GM19025 (cell line): ENCODE measurements around the gene ZNF282.
"Not testable (repeated sequence)": the region's sequence is repeated elsewhere in the genome, so short reads cannot be mapped to it uniquely, and the experiment has no call there.

Experiments
- ATAC-seq: cut with Tn5 transposase; IDR thresholded peaks from one replicate; pipeline ENCODE4 v1.9.1; 2021; ENCODE audit warnings: mild to moderate bottlenecking, low read depth, moderate library complexity; ENCODE audit not compliant: unreplicated experiment

Gene ZNF282

GRCh38 chr7:149223176-149223575 lies 27.8 kb downstream of the ZNF282 start:
- ATAC-seq, result no peak

GRCh38 chr7:149223761-149224160 lies 28.4 kb downstream of the ZNF282 start:
- ATAC-seq, result no peak

GRCh38 chr7:149224352-149224751 lies 29.0 kb downstream of the ZNF282 start:
- no peak for ATAC-seq

GRCh38 chr7:149225106-149225505 lies 29.8 kb downstream of the ZNF282 start:
- ATAC-seq, result no peak

- ATAC-seq, result no peak
Measured at GRCh38 chr7:149225656-149226055, 30.3 kb downstream of the ZNF282 start.

GRCh38 chr7:149226366-149226765 lies 31.0 kb downstream of the ZNF282 start:
- ATAC-seq, result not testable (repeated sequence)

- ATAC-seq, result no peak
Measured at GRCh38 chr7:149226840-149227494, 31.6 kb downstream of the ZNF282 start.

GRCh38 chr7:149228831-149229471 lies 33.6 kb downstream of the ZNF282 start:
- no peak for ATAC-seq

GRCh38 chr7:149229526-149229925 lies 34.2 kb downstream of the ZNF282 start:
- no peak for ATAC-seq

GRCh38 chr7:149232362-149232761 lies 37.0 kb downstream of the ZNF282 start:
- ATAC-seq, result no peak

GRCh38 chr7:149233655-149234204 lies 38.4 kb downstream of the ZNF282 start:
- not testable (repeated sequence) for ATAC-seq

GRCh38 chr7:149237502-149237901 lies 42.2 kb downstream of the ZNF282 start:
- no peak for ATAC-seq

GRCh38 chr7:149238051-149238450 lies 42.7 kb downstream of the ZNF282 start:
- ATAC-seq, result no peak

- ATAC-seq, result peak; percentile 98
Measured at GRCh38 chr7:149239345-149240143, 44.2 kb downstream of the ZNF282 start, which contains the start of gene ZNF212. TSS of gene ZNF212 (plus strand) at chr7:149239651. CDS start at chr7:149239779, 128 bp downstream.

- no peak for ATAC-seq
Measured at GRCh38 chr7:149240637-149241036, 45.3 kb downstream of the ZNF282 start.

GRCh38 chr7:149241696-149242095 lies 46.4 kb downstream of the ZNF282 start:
- no peak for ATAC-seq

- no peak for ATAC-seq
Measured at GRCh38 chr7:149245244-149245643, 49.9 kb downstream of the ZNF282 start.

- ATAC-seq, result no peak
Measured at GRCh38 chr7:149245744-149246143, 50.4 kb downstream of the ZNF282 start.

- no peak for ATAC-seq
Measured at GRCh38 chr7:149248777-149249176, 53.4 kb downstream of the ZNF282 start.

GRCh38 chr7:149250151-149250550 lies 54.8 kb downstream of the ZNF282 start:
- not testable (repeated sequence) for ATAC-seq

GRCh38 chr7:149251518-149251917 lies 56.2 kb downstream of the ZNF282 start:
- not testable (repeated sequence) for ATAC-seq
